ENCODE measurements around the gene FAM210A.

FAM210A gene

GRCh38 chr18:13640266-13640860, 86.0 kb downstream of the FAM210A start:
- H3K9me2 ChIP-seq (replicated peaks; ENCODE audit: insufficient read depth, low read length), result no peaks in the 10 kb centered on the region
- no peak for DNase-seq
- no peaks in the 10 kb centered on the region for H3K9me3 ChIP-seq (replicated peaks; ENCODE audit: insufficient read depth, low read length)
- H3K27me3 ChIP-seq (replicated peaks; ENCODE audit: insufficient read depth, low read length), result no peaks in the 10 kb centered on the region
- no peak overlapping the region for H2AFZ ChIP-seq (ENCODE audit: low read length)
- H3K4me3 ChIP-seq (ENCODE audit: low read length), result no peak overlapping the region
- no peak overlapping the region for H3K9ac ChIP-seq (ENCODE audit: low read length)
- TF ChIP-seq EZH2 (optimal IDR thresholded peaks at IDR 0.05; ENCODE audit: low read depth, low read length), result no peak
- TF ChIP-seq EZH2phosphoT487 (IDR thresholded peaks at IDR 0.05; ENCODE audit: low read length), result no peak
- TF ChIP-seq CTCF (IDR thresholded peaks at IDR 0.05; ENCODE audit: low read length), result no peak
- H3K27ac ChIP-seq (ENCODE audit: low read length), result no peak overlapping the region
- H4K20me1 ChIP-seq (ENCODE audit: insufficient read depth, low read length), result no peaks in the 10 kb centered on the region
- H3F3A ChIP-seq (ENCODE audit: insufficient read depth, low read length), result no peaks in the 10 kb centered on the region
- no peaks in the 10 kb centered on the region for H3K36me3 ChIP-seq (replicated peaks; ENCODE audit: insufficient read depth, low read length)
- H3K4me1 ChIP-seq (ENCODE audit: low read length), result no peaks in the 10 kb centered on the region
- H3K79me2 ChIP-seq (ENCODE audit: low read length), result no peaks in the 10 kb centered on the region
- H3K4me2 ChIP-seq (ENCODE audit: low read depth, low read length), result no peak overlapping the region

GRCh38 chr18:13638719-13639595, 87.4 kb downstream of the FAM210A start:
- H3K4me1 ChIP-seq (ENCODE audit: low read length), result no peaks in the 10 kb centered on the region
- no peaks in the 10 kb centered on the region for H3K9me3 ChIP-seq (replicated peaks; ENCODE audit: insufficient read depth, low read length)
- no peak overlapping the region for H3K4me3 ChIP-seq (ENCODE audit: low read length)
- H3K36me3 ChIP-seq (replicated peaks; ENCODE audit: insufficient read depth, low read length), result no peaks in the 10 kb centered on the region
- H3F3A ChIP-seq (ENCODE audit: insufficient read depth, low read length), result no peaks in the 10 kb centered on the region
- H3K27me3 ChIP-seq (replicated peaks; ENCODE audit: insufficient read depth, low read length), result no peaks in the 10 kb centered on the region
- no peak overlapping the region for H3K9ac ChIP-seq (ENCODE audit: low read length)
- no peak overlapping the region for H3K27ac ChIP-seq (ENCODE audit: low read length)
- no peak overlapping the region for H2AFZ ChIP-seq (ENCODE audit: low read length)
- no peaks in the 10 kb centered on the region for H4K20me1 ChIP-seq (ENCODE audit: insufficient read depth, low read length)
- no peaks in the 10 kb centered on the region for H3K79me2 ChIP-seq (ENCODE audit: low read length)
- TF ChIP-seq EZH2 (optimal IDR thresholded peaks at IDR 0.05; ENCODE audit: low read depth, low read length) (no peak), CTCF (IDR thresholded peaks at IDR 0.05; ENCODE audit: low read length) (no peak), EZH2phosphoT487 (IDR thresholded peaks at IDR 0.05; ENCODE audit: low read length) (no peak)
- no peak overlapping the region for H3K4me2 ChIP-seq (ENCODE audit: low read depth, low read length)
- no peaks in the 10 kb centered on the region for H3K9me2 ChIP-seq (replicated peaks; ENCODE audit: insufficient read depth, low read length)
- DNase-seq, result no peak

- Histone ChIP-seq H3K4me2 (ENCODE audit: low read depth, low read length) (no peak overlapping the region), H3F3A (ENCODE audit: insufficient read depth, low read length) (no peaks in the 10 kb centered on the region), H3K9me2 (replicated peaks; ENCODE audit: insufficient read depth, low read length) (no peaks in the 10 kb centered on the region), H3K4me1 (ENCODE audit: low read length) (no peaks in the 10 kb centered on the region), H3K4me3 (ENCODE audit: low read length) (no peak overlapping the region), H3K9ac (ENCODE audit: low read length) (no peak overlapping the region), H3K79me2 (ENCODE audit: low read length) (no peaks in the 10 kb centered on the region), H3K27ac (ENCODE audit: low read length) (no peak overlapping the region), H2AFZ (ENCODE audit: low read length) (no peak overlapping the region), H4K20me1 (ENCODE audit: insufficient read depth, low read length) (no peaks in the 10 kb centered on the region), H3K9me3 (replicated peaks; ENCODE audit: insufficient read depth, low read length) (no peaks in the 10 kb centered on the region), H3K27me3 (replicated peaks; ENCODE audit: insufficient read depth, low read length) (no peaks in the 10 kb centered on the region), H3K36me3 (replicated peaks; ENCODE audit: insufficient read depth, low read length) (no peaks in the 10 kb centered on the region)
- TF ChIP-seq EZH2 (optimal IDR thresholded peaks at IDR 0.05; ENCODE audit: low read depth, low read length) (no peak), CTCF (IDR thresholded peaks at IDR 0.05; ENCODE audit: low read length) (no peak)
- DNase-seq, result no peak
Observed at GRCh38 chr18:13635046-13635445, 91.3 kb downstream of the FAM210A start.
